Kidney epithelial cell (primary cell): ENCODE measurements around the gene TARBP1. TPM values are rescaled to one million over a fixed set of nuclear protein-coding genes. Genes with fewer than 3 reads are reported as not detected.

Experiments
- DNase-seq: peaks from one replicate; pipeline ENCODE4 v3.0.0-alpha.2; 2010; ENCODE audit warnings: low read depth
- H3K27me3 ChIP-seq: 2 replicates; pipeline ENCODE4 v1.6.0; 2011; ENCODE audit warnings: low read length; ENCODE audit not compliant: control insufficient read depth, insufficient read depth
- H3K36me3 ChIP-seq: 2 replicates; pipeline ENCODE4 v1.5.1; 2011; ENCODE audit warnings: low read length; ENCODE audit not compliant: control insufficient read depth, insufficient read depth
- H3K4me3 ChIP-seq: 2 replicates; pipeline ENCODE4 v1.5.1; 2011; ENCODE audit warnings: low read depth, mild to moderate bottlenecking, control low read depth, low read length
- CTCF ChIP-seq: IDR thresholded peaks from 2 replicates; pipeline ENCODE4 v1.5.1; 2011; ENCODE audit warnings: mild to moderate bottlenecking, moderate library complexity, low read length, control low read depth, inconsistent platforms; ENCODE audit not compliant: insufficient read depth, poor library complexity, severe bottlenecking
- total RNA-seq: library from RNA; depleted of rRNA; stranded (reverse); fragments of >200 nt; gene quantifications from 2 replicates; pipeline ENCODE4 v1.2.3, GENCODE V29; 2015

The TARBP1 gene
- total RNA-seq, 1 donor from 2014 or later, result 22.1 TPM

GRCh38 chr1:234372011-234372757, 106.8 kb downstream of the TARBP1 start:
- Histone ChIP-seq H3K27me3 (no peaks in the 10 kb centered on the region), H3K4me3 (peak overlapping the region; percentile 70), H3K36me3 (peaks cover 1% of the 10 kb centered on the region)
- no peak for DNase-seq
- TF ChIP-seq CTCF, result no peak

- Histone ChIP-seq H3K4me3 (no peak overlapping the region), H3K36me3 (peaks cover 1% of the 10 kb centered on the region), H3K27me3 (no peaks in the 10 kb centered on the region)
- no peak for TF ChIP-seq CTCF
- DNase-seq, result no peak
These were observed 107.6 kb downstream of the TARBP1 start for GRCh38 chr1:234371414-234371813.

- H3K36me3 ChIP-seq, result no peaks in the 10 kb centered on the region
- H3K4me3 ChIP-seq, result no peak overlapping the region
- H3K27me3 ChIP-seq, result no peaks in the 10 kb centered on the region
- no peak for TF ChIP-seq CTCF
- no peak for DNase-seq
These were observed 109.2 kb downstream of the TARBP1 start for GRCh38 chr1:234369784-234370183.

- no peak for TF ChIP-seq CTCF
- no peak for DNase-seq
- H3K36me3 ChIP-seq, result no peaks in the 10 kb centered on the region
- no peaks in the 10 kb centered on the region for H3K27me3 ChIP-seq
- H3K4me3 ChIP-seq, result no peak overlapping the region
These were observed 109.9 kb downstream of the TARBP1 start for GRCh38 chr1:234369033-234369430.

- TF ChIP-seq CTCF, result no peak
- H3K4me3 ChIP-seq, result no peak overlapping the region
- no peaks in the 10 kb centered on the region for H3K27me3 ChIP-seq
- no peak for DNase-seq
- H3K36me3 ChIP-seq, result no peaks in the 10 kb centered on the region
These were observed 110.5 kb downstream of the TARBP1 start for GRCh38 chr1:234368320-234369032.

GRCh38 chr1:234362558-234362957, 116.4 kb downstream of the TARBP1 start:
- no peak for DNase-seq
- Histone ChIP-seq H3K36me3 (no peaks in the 10 kb centered on the region), H3K27me3 (no peaks in the 10 kb centered on the region), H3K4me3 (no peak overlapping the region)
- TF ChIP-seq CTCF, result no peak
